A549 treated with CORT108297 at 1 μM for 4 hours (cell line): ENCODE results near the gene BRINP3. TPM values are rescaled to one million over a fixed set of nuclear protein-coding genes. Genes with fewer than 3 reads are reported as not detected.

ENCODE experiments used
- total RNA-seq: library from RNA; stranded (reverse); fragments of 200-300 nt; extraction: Qiagen RNA extraction; gene quantifications from 5 replicates; pipeline ENCODE4 v1.2.3, GENCODE V29; 2022

BRINP3 gene
- not detected in 5 replicates for total RNA-seq

DNA sequence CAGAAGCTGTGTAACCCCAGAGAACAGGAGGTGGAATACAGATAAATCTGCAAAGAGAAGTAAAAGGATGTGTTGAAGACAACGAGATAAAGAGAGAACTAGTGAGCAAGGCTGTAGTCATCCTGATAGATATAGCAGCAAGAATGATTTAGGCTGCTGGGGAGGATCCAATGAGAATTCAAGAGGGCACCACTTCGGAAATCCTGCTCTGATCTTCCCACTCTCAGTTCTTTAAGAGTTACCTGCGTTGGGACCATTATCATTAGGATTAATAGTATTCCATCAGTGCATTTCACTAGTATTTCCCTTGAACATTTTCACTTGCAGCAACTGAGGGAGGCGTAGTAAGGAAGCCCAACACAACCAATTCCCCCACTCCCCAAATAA lies at the start of gene BRINP3:
BRINP3 (minus strand) TSS at position 103 of the 387 bp plus-strand sequence.

